NCI-H2171 treated with DMSO at 0.1 percent for 48 hours (cell line): Measurements from ENCODE around the gene SYCP3.

Source experiments
- DNase-seq: peaks from one replicate; lab custom pipeline; 2025; lab: John Stamatoyannopoulos, UW

The SYCP3 gene

DNA sequence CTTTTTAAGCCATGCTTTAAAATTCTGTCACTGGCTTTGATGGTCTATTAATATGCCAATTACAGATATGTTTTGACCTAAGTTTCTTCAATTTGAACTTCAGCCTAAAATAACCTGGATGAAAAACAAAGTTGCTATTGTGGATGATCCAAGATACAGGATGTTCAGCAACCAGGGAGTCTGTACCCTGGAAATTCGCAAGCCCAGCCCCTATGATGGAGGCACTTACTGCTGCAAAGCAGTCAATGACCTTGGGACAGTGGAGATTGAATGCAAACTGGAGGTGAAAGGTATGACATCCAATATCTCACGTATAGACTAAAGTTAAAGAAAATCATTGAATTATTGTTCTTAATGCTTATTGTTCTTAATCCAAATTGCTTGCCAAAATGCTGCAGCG lies 59.0 kb downstream of the SYCP3 start:
- DNase-seq = no peak
